Islet precursor cell (in vitro differentiated cells): ENCODE data around the gene MYO6.
A peak's percentile ranks its signal among the peaks of the same experiment; 100 is the strongest.
"Not testable (repeated sequence)": the region's sequence is repeated elsewhere in the genome, so short reads cannot be mapped to it uniquely, and the experiment has no call there.

Source experiments
- DNase-seq: peaks from one replicate; pipeline ENCODE4 v3.0.0-alpha.2; 2018

Gene MYO6

DNA sequence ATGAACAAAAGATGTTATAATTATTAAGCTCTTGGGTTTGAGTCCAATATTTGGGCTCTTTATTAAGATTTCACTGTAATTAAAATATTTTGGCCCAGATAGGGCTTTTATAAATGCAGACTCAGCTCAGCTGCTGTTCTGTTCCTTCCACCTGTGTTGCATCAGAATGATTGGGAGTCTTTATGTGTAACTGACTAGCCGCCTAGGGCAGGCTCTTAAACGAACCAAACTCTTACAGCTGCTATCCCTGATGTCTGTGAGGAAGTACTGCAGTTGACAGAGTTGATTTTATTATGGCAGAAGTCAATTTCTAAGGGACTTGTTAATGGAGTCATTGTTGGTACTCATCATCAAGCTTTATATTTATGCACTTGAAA, 144.7 kb downstream of the MYO6 start:
- no peak for DNase-seq

DNA sequence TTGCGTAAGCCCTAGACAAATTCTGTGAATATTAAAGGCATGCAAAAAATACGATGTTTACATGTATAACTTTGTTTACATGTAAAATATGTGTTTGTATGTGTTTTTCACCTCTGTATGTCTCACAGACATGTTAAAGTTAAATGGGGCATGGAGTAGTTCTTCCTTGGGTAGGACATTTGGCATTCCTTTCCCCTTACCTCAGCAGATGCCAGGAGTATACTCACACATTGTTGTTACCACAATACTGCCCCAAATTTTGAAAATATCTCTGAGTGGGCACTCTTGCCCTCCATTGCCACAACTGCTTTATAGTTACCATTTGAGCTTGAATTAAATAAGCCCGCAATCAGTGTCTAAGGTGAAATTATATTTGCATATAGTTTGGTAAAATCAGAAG, 147.5 kb downstream of the MYO6 start:
- DNase-seq: no peak

DNA sequence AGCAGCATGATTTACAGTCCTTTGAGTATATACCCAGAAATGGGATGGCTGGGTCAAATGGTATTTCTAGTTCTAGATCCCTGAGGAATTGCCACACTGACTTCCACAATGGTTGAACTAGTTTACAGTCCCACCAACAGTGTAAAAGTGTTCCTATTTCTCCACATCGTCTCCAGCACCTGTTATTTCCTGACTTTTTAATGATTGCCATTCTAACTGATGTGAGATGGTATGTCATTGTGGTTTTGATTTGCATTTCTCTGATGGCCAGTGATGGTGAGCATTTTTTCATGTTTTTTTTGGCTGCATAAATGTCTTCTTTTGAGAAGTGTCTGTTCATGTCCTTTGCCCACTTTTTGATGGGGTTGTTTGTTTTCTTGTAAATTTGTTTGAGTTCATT, 151.2 kb downstream of the MYO6 start:
- not testable (repeated sequence) for DNase-seq

DNA sequence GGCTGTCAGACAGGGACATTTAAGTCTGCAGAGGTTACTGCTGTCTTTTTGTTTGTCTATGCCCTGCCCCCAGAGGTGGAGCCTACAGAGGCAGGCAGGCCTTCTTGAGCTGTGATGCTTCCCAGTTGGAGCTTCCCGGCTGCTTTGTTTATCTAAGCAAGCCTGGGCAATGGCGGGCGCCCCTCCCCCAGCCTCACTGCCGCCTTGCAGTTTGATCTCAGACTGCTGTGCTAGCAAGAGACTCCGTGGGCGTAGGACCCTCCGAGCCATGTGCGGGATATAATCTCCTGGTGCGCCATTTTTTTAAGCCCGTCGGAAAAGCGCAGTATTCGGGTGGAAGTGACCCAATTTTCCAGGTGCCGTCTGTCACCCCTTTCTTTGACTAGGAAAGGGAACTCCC, 156.1 kb downstream of the MYO6 start:
- not testable (repeated sequence) for DNase-seq

DNA sequence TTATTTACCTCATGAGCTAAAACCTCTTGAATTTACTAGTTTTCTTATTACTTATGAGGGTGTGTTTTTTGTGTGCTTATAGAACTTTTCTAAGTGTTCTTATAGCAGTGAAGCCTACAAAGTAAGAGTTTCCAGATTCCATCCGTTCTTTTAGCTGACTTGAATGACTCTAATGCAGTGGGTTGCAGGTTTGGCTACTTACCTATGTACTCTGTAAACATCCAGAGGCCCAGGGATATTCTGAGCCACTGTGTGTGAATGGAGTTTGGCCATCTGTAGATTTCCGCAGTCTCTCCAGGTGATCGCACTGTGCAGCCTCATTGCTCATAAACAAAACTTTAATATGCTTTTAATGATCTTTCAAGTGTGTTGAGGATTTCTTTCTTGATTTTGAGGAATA, 157.8 kb downstream of the MYO6 start:
- DNase-seq: no peak

DNA sequence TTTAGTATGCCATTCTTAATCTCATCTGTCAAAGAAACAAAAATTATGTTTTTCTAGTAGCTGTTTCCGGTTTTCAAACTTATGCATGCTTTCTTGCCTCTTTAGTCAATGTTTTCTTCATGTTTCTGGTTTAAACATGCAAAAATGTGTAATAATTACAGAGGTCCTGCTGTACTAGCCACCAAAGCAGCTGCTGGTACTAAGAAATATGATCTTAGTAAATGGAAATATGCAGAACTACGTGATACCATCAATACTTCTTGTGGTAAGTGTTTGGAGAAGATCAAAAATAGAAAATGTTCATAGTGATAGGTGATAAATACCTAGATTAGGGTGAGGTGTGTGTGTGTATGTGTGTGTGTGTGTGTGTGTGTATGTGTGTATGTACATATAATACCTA, 158.4 kb downstream of the MYO6 start:
- no peak for DNase-seq

DNA sequence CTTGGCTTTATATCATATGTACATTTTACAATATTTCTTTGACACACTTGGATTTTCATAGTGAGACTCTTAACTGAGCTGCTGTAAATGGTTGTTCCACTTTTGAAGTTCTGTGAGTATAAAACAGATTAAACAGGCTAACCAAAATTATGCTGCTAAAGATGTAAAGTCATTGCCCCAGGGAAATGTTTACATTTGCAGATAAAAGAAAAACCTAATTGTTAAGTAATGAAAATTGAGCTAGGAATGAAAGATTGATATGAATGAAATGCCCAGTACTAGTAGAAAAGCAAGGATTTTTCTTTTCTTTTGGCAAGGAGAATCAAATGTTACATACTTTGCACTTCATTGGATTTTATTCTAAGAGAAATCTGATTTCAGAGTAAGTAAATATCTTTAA, 164.0 kb downstream of the MYO6 start:
- DNase-seq: no peak

DNA sequence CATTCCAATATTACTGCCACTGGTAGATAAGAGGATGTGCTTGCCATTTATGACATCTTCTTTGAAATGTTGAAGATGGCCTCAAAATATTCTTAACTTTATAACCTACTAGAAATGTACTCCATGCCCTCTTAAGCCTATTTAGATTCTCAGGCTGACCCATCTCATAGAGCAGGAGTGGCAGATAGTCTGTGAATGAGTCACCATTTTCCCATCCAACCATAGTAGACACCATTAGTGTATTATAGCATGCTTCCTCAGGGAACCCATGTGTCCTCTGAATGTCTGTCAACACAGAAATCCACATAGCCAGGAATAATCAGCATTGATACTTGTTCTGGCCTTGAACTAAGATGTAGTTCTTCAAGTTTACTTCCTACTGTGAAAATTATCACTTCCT, 173.2 kb downstream of the MYO6 start:
- DNase-seq: no peak

DNA sequence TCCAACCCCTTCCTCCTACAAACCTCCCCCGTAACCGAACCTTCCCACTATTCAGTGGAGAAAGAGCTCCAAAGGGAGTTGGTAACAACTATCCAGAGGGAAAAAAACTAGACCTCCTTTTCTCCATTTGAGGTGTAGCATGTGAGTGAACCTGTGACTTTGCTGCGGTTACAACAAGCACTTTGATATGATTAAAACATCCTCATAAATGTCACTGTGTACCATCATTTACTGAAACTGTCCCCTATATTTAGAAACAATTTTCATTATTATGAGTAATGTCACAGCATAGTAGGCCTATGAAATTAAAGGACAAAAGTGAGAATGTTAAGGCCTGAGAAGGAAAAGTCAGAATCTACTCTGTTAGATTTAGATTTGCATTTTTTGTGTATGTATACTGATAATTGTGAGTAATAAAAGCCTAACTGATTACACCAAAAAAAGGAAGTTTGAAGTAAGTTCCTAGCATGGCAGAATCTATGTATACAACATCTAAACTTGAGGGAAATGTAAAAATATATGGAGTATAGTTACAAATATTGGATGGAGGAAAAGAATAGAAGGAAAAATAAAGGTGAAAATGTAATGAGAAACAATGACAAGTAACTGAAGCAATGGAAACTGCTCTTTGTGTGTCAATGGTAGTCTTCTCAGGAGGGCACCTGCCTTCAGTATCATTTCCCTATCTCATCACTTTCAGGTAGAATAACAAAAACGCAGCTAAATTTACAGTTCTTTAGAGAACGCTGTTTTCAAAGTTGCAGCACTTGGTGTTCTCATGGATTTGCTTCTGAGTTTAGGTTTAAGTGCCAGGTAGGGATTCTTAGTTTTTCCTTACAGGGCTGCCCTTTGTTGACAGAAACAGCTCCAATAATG, 177.5 kb downstream of the MYO6 start:
- no peak for DNase-seq

DNA sequence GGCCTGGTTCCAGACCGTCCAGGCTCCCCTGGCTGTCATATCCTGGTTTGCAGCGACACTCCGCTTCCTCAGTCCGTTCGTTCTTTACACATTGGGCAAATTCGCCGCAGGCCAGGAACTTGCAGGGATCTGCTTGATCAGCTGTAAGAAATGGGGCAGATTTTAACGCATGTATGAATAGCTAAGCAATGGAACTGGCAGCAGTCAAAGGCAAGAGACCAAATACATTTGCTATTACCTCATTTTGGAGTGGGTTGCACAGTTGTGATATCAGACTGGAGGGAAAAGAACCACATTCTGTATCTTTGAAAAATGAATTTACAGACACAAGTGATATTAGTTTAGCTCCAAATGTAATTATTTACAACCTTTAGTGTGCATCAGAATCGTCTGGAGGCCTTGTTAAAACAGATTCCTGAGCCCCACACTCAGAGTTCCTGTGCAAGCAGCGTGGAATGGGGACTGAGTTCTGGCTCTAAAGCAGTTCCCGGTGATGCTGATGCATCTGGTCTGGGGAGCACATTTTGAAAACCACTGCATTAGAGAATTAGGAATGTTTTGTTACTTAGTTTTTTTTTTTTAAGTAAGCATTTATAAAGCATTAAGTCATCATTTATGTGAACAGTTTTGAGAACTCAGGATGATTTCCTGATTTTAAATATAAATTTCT, 182.1 kb downstream of the MYO6 start:
- DNase-seq: no peak

DNA sequence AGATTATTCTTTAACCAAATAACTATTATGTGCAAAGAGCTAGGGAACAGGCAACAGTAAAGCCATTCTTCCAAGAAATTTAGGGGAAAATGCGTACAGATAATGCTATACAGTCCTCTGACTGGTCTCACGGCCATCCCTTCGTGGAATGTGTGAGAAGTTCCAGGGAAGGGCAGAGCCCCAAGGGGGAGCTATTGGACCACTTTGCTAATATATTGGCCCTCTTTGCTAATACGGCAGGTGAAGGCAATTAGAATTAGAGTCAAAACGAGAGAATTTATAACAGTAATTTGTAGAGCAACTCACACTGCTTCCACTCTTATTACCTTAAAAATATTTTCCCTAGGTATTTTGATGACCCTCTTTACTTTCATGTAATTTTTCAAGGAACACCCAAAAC, 183.0 kb downstream of the MYO6 start:
- DNase-seq: peak; percentile 83

DNA sequence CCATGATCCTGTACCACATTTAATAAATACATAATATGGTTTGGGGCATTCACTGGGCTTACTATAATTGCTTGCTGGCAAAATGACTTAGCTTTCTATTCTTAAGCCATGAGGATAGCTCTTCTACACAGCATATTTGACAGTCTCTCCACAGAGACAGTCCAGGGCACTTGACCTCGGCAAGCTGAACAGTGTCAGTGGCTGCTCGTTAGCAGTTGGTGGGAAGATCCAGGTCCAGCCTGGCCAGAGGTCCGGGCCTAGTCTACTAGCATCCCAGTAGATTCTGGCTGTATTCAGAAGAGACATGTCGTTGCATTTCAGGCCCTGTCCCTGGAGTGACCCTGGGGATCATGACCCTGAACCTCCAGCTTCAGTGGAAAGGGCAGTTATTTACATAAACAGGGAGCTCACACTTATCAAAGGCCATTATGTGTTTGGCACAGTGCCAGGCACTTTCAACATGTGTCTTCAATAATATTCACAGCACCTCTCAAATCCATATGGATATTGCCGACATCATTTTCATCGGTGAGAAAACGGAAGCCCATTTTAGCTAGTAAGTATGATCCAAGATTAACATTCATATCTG, 184.4 kb downstream of the MYO6 start:
- no peak for DNase-seq

DNA sequence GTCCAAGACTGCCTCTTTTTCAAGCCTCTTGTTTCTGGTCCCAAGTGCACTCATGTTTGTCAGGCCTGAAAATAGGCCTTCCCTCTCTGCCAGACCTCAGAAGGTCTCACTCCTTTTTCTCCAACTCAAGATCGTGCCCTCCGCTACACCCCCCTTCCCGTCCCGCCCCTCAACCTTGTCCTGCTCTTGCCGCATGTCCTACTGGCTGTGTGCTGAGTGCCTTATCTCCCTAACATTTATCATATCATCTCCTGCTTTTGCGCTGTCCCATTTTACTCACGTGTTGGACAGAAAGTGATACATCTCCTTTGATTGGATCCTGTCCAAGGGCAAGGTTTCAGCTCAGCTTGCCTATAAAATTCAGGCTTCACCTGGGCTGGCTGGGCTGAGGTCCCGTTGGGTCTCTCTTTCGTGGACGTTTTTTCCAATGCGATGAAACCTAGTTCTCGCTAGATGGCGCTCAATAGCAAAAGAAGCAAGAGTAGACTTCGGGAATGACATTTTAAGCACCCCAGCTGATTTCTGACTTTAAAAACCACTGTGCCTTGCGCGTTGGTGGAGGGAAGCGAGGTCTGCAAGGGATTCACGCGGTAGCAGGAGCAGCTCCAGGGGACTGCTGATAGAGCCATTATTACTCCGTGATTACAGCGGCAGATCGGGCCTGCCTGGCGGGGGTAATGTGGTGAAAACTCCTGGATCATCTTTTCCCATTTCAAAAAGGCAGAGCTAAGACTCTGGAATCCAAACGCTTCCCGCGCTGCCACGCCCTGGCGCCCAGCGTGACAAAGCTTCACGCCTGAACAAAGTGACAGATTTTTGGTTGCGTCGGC, 185.8 kb downstream of the MYO6 start:
- peak; percentile 88 for DNase-seq

DNA sequence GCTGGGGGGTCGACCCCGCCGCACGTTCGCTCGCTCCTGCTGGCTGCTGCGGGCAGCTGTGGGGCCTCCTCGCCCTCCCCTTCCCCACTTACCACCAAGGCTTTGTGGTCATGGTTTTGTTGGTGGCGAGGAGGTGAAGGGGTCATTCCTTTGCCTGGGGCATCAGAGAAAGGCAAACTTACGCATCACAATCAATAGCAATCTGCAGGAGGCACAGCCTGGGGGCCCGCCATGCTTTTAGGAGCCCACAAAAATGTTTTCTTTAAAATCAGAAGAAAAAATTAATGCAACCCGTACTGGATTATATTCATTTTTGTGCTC, 186.4 kb downstream of the MYO6 start:
- DNase-seq: peak; percentile 74

DNA sequence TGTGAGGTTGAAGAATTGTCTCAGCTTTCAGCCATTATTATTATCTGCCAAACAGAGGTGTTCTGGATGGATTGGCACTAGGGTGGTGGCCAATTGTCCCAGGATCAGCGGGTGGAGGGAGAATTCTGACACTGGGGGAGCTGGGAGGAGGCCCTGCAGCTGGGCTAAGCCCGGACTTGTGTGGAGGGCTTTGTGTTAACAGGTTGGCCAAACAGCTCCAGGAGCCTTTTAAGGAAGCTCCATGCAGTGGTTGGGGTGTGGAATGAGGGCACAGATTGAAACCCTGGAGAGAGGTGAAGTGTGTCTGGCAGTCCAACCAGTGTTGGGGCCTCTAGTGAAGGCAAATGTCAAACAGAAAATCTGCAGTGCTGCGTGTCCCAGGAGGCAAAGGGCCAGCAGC, 187.6 kb downstream of the MYO6 start:
- no peak for DNase-seq

DNA sequence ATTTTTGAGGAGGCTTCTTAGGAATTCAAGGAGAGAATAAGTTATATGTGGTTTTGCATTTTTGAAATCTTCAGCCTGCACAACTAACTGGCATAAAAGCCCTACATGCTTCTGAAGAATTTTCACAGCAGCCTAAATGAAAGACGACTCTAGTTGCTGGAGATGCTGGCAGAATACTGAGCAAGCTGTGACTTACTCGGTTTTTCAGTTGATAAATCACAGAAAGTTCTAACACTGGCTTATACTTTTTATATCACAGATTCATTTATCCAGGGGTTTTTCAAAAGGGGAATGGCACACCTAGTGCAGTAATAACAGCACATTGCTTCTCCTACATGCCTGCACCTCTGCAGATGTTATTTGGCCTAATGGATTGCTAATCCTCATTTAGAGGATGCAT, 188.8 kb downstream of the MYO6 start:
- no peak for DNase-seq

DNA sequence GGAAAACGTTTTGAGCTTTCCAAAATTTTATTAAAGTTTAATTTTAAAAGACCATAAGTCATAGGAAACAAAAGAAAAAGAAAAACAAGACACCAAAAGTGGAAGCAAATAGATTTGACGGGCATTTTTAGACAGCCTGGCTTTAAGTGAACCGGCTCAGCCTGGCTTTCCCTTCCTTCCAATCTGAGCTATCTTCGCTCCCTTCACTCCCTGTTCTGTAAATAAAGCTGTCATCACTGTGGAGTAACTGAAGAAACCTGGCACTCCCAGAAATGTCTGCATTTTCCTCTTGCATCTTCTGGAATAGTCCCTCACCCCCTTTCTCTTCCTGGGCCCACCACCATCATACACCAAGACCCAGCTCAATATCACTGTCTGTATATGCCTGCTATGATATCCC, 191.5 kb downstream of the MYO6 start:
- no peak for DNase-seq

DNA sequence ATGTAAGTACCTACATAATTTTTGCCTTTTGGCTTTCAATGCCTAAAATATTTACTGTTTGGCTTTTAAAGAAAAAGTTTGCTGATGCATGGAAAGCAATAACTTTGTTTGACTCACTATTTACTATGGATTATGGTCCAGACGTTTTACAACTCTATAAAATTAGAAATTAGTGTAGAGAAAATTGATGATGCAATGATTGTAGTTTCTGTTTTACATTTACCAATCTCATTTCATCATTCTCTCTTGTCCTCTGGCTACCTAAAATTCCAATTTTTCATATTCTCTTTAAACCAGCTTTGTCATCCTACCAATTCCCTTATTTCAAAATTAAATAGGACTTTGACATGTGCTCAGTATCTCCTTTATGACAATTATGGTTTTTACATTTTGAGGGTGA, 192.5 kb downstream of the MYO6 start:
- no peak for DNase-seq

DNA sequence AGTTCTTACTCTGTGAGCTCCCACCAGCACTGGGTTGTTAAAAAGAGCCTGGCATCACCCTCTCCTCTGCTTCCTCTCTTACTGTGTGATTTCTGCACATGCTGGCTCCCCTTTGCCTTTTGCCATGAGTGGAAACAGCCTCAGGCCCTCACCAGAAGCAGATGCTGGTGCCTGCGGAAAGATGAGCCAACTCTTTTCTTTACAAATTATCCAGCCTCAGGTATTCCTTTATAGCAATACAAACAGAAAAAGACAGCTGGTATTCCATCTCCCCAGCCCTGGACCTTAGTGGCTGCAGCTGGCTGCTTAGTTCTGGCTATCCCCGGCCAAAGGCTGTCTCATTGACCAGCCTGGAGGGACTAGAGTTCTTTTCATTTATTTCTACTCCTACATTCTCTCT, 194.3 kb downstream of the MYO6 start:
- DNase-seq: no peak

DNA sequence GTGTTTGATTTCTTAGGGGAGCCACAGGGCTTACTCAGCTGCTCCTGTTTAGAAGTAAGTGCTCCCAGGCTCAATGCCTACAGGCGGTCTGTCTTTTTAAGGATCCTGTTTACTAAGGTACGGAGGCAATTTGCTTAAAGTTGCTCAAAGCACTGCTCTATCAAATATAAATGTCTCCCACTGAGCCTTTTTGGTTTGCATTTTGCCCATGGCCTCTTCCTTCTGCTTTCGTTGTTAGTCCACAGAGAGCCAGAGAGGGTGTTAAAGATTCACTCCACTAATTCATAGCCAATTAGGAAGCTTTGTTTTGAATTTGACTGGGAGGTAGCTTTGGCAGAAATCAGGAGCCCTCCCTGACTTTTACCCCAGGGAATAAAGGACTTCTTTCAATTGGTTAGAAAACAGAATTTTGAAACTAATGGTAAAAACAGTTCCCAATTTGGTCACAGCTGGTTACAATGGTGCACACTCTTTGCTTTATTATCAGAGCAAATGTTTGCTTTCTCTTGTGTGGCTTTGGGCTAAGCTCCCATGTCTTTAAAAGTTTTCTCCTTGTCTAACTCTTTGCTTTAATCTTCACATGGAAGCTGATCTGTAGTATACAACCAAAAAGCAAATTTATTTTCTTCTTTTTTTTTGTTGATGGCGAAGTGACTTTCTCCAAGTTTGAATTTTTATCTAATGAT, 197.2 kb downstream of the MYO6 start:
- peak; percentile 62 for DNase-seq

DNA sequence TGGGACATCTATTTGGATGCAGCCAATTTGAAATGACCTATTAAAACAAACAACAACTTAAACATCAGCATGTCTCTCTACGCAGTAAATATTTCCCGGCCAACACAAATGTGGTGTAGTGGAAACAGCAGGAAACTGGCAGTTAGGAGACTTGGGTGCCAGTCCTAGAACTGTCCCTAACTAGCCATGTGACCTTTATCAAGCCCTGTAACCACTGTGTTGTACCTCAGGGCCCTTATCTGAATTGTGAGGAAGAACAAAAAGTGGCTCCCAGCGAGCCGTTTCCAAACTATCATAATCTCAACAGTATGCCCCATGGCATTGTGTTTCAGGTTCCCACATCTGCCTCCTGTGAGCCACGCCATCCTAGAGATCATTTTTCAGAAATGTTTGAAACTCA, 198.9 kb downstream of the MYO6 start:
- DNase-seq: no peak

DNA sequence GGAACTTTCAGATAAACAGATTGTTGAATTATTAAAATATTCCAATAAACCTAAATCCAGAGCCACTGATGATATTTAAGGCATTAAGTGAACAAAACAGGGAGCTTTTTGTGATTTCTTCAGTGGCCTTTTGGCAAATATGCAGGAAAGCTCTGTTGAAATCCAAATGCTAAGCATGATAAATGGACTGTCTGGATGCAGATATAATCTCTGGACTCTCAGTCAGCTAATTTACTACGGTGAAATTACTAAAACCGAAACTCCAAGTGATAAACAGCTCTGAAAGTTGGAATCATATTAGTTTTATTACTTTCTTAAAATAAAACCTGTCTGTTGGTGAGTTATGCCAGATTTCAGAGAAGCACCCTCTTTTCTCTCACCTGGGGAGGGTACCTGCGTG, 203.1 kb downstream of the MYO6 start:
- DNase-seq: no peak

DNA sequence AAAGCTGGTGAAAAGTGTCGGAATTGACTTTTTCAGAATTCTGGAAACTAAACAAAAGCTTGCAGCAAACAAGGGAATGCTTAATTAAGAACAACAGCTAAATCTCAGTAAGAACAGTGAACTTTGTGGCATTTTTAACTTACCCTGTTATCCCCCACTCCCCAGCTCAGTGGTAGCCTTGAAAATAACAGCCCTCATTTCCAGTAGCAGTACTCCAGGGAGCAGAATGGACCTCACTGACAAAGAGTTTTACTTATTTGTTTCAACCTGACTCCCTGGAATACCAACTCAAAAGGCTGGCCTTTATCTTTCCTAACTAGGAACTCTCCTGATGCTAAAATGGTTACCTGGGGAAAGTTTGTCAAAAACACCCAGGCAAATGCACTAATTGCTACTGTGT, 214.5 kb downstream of the MYO6 start:
- no peak for DNase-seq
